Stimulated activated naive CD8-positive, alpha-beta T cell treated with anti-CD3 and anti-CD28 coated beads, Interleukin-15, Interleukin-2, amounts not matched to agents 100 U/mL and 50 U/mL, for 24 hours (primary cell): ENCODE measurements around the gene NIPSNAP2.
"Not testable (repeated sequence)": the region's sequence is repeated elsewhere in the genome, so short reads cannot be mapped to it uniquely, and the experiment has no call there.

Experiments
- ATAC-seq: fragments of 150-1000 bp; cut with Tn5 transposase; one replicate; pipeline ENCODE4 v1.10.0; 2021
- DNase-seq: peaks from one replicate; pipeline ENCODE4 v3.0.0; 2021

NIPSNAP2 gene

GRCh38 chr7:56047446-56048116 lies 83.2 kb downstream of the NIPSNAP2 start:
- ATAC-seq, DNase-seq: not testable (repeated sequence)

DNA sequence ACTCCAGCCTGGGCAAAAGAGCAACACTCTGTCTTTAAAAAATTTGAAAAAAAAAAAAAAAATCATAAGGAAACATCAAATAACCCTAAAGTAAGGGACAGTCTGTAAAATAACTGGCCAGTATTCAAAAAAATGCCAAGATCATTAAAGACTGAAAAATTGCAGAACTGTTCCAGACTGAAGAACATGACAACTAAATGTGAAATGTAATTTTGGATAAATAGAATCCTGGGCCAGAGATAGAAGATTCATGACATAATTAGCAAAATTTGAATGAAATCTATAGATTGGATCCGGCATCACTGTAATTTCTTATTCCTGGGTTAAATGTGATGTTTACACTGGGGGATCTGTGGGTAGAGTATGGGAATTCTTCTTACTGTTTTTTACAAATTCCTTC lies 83.9 kb downstream of the NIPSNAP2 start:
- no peak for ATAC-seq
- no peak for DNase-seq

GRCh38 chr7:56048763-56049162 lies 84.4 kb downstream of the NIPSNAP2 start:
- ATAC-seq, DNase-seq: not testable (repeated sequence)
